GM10266 (cell line): Measurements from ENCODE around the gene SMCR8.
"Not testable (repeated sequence)": the region's sequence is repeated elsewhere in the genome, so short reads cannot be mapped to it uniquely, and the experiment has no call there.

Experiments used
- DNase-seq: peaks from one replicate; pipeline ENCODE4 v3.0.0; 2012; ENCODE audit errors: extremely low spot score
- CTCF ChIP-seq: IDR thresholded peaks from 2 replicates; pipeline ENCODE4 v1.5.1; 2012; ENCODE audit warnings: mild to moderate bottlenecking, low read depth; ENCODE audit not compliant: control insufficient read depth, insufficient read depth; ENCODE audit errors: missing control alignments

The SMCR8 gene

GRCh38 chr17:18332909-18333489 lies 17.9 kb downstream of the SMCR8 start:
- no peak for DNase-seq
- TF ChIP-seq CTCF: no peak

GRCh38 chr17:18338158-18338557 lies 23.1 kb downstream of the SMCR8 start:
- DNase-seq: not testable (repeated sequence)

GRCh38 chr17:18339933-18340332 lies 24.8 kb downstream of the SMCR8 start:
- no peak for DNase-seq
- TF ChIP-seq CTCF: no peak

GRCh38 chr17:18344021-18344420 lies 28.9 kb downstream of the SMCR8 start:
- TF ChIP-seq CTCF: no peak
- no peak for DNase-seq

GRCh38 chr17:18353541-18353940 lies 38.4 kb downstream of the SMCR8 start:
- TF ChIP-seq CTCF: no peak
- no peak for DNase-seq

GRCh38 chr17:18356624-18357023 lies 41.5 kb downstream of the SMCR8 start:
- no peak for DNase-seq
- TF ChIP-seq CTCF: no peak

GRCh38 chr17:18360518-18360917 lies 45.4 kb downstream of the SMCR8 start:
- TF ChIP-seq CTCF: no peak
- DNase-seq: no peak
